IMR-90 (cell line): ENCODE results near the gene AGR3. TPM values are rescaled to one million over a fixed set of nuclear protein-coding genes. Genes with fewer than 3 reads are reported as not detected.

ENCODE experiments used
- ATAC-seq: fragments of 200-7000 bp; cut with Tn5 transposase; 2 replicates; pipeline ENCODE4 v1.9.1; 2020; ENCODE audit warnings: low read depth, mild to moderate bottlenecking, moderate library complexity
- BruUV-seq: library from RNA; stranded (reverse); fragments of 400-500 nt; replicated peaks from 2 replicates; lab custom pipeline; 2021; lab: Mats Ljungman, UMichigan
- CTCF ChIA-PET: fragments of 300-600 bp; formaldehyde crosslinking; extraction: SDS; loops from one replicate; lab custom pipeline; 2021; ENCODE audit warnings: antibody characterized with exemption; lab: Yijun Ruan, JAX
- POLR2A ChIA-PET: fragments of 300-600 bp; sonication (Branson Sonifier 250); formaldehyde crosslinking; loops from one replicate; lab custom pipeline; 2022; ENCODE audit warnings: antibody characterized with exemption; ENCODE audit not compliant: unreplicated experiment; lab: Charles Lee
- DNase-seq: peaks from one replicate; pipeline ENCODE4 v3.0.0; 2013
- H2AFZ ChIP-seq: replicated peaks from 2 replicates; pipeline ENCODE3; 2013; ENCODE audit warnings: low read length, mild to moderate bottlenecking; ENCODE audit not compliant: poor library complexity
- H2AK5ac ChIP-seq: 2 replicates; pipeline ENCODE4 v1.6.1; 2013; ENCODE audit warnings: low read depth, low read length, inconsistent platforms
- H2AK9ac ChIP-seq: replicated peaks from 2 replicates; pipeline ENCODE3; 2013; ENCODE audit warnings: mild to moderate bottlenecking, low read depth, low read length, moderate library complexity; ENCODE audit not compliant: poor library complexity
- H2BK120ac ChIP-seq: 2 replicates; pipeline ENCODE4 v1.6.1; 2013; ENCODE audit warnings: low read depth, low read length, inconsistent platforms
- H2BK15ac ChIP-seq: 3 replicates; pipeline ENCODE4 v1.6.1; 2013; ENCODE audit warnings: low read depth, low read length, inconsistent platforms
- H2BK20ac ChIP-seq: 2 replicates; pipeline ENCODE4 v1.6.1; 2013; ENCODE audit warnings: low read depth, mild to moderate bottlenecking, inconsistent platforms, low read length, moderate library complexity
- H2BK5ac ChIP-seq: 2 replicates; pipeline ENCODE4 v1.6.1; 2013; ENCODE audit warnings: mild to moderate bottlenecking, low read depth, low read length, inconsistent platforms; ENCODE audit not compliant: poor library complexity, severe bottlenecking
- H3K14ac ChIP-seq: replicated peaks from 2 replicates; pipeline ENCODE4 v1.6.1; 2013; ENCODE audit warnings: low read depth, low read length, inconsistent platforms
- H3K18ac ChIP-seq: 2 replicates; pipeline ENCODE4 v1.6.1; 2013; ENCODE audit warnings: low read depth, low read length, control low read depth
- H3K23ac ChIP-seq: 2 replicates; pipeline ENCODE4 v1.6.1; 2013; ENCODE audit warnings: low read depth, low read length, inconsistent platforms
- H3K27ac ChIP-seq: 2 replicates; pipeline ENCODE4 v1.5.1; 2013; ENCODE audit warnings: mild to moderate bottlenecking, control low read depth, low read length; ENCODE audit not compliant: insufficient read depth
- H3K27me3 ChIP-seq: 2 replicates; pipeline ENCODE4 v1.6.1; 2013; ENCODE audit warnings: low read length; ENCODE audit not compliant: control insufficient read depth, insufficient read depth
- H3K36me3 ChIP-seq: 2 replicates; pipeline ENCODE4 v1.6.1; 2013; ENCODE audit warnings: low read length, mixed read lengths; ENCODE audit not compliant: control insufficient read depth, insufficient read depth
- H3K4ac ChIP-seq: 2 replicates; pipeline ENCODE4 v1.6.1; 2013; ENCODE audit warnings: low read depth, low read length, inconsistent platforms
- H3K4me1 ChIP-seq: 2 replicates; pipeline ENCODE4 v1.6.1; 2013; ENCODE audit warnings: low read length, mixed read lengths; ENCODE audit not compliant: control insufficient read depth, insufficient read depth
- H3K4me2 ChIP-seq: 2 replicates; pipeline ENCODE4 v1.6.1; 2013; ENCODE audit warnings: low read depth, mild to moderate bottlenecking, control low read depth, low read length, moderate library complexity
- H3K4me3 ChIP-seq: 2 replicates; pipeline ENCODE4 v1.5.1; 2013; ENCODE audit warnings: low read depth, mild to moderate bottlenecking, control low read depth, low read length, moderate library complexity; ENCODE audit not compliant: insufficient read depth
- H3K56ac ChIP-seq: 2 replicates; pipeline ENCODE4 v1.6.1; 2013; ENCODE audit warnings: low read length, inconsistent platforms; ENCODE audit not compliant: insufficient read depth; ENCODE audit errors: extremely low read depth
- H3K79me1 ChIP-seq, 2 experiments: 2 replicates each; pipeline ENCODE4 v1.6.1; 2013; ENCODE audit warnings: low read length in 2 of 2, inconsistent platforms in 1 of 2, low read depth in 1 of 2
- H3K9ac ChIP-seq: 2 replicates; pipeline ENCODE4 v1.6.1; 2013; ENCODE audit warnings: low read depth, low read length, control low read depth
- H3K9me1 ChIP-seq: 2 replicates; pipeline ENCODE4 v1.6.1; 2013; ENCODE audit warnings: low read length, inconsistent platforms; ENCODE audit not compliant: insufficient read depth
- H3K9me3 ChIP-seq: 2 replicates; pipeline ENCODE4 v1.6.1; 2013; ENCODE audit warnings: low read length; ENCODE audit not compliant: control insufficient read depth, insufficient read depth
- H4K20me1 ChIP-seq: 2 replicates; pipeline ENCODE4 v1.6.1; 2013; ENCODE audit warnings: low read length, inconsistent platforms; ENCODE audit not compliant: insufficient read depth
- H4K5ac ChIP-seq: 2 replicates; pipeline ENCODE4 v1.6.1; 2013; ENCODE audit warnings: mild to moderate bottlenecking, low read depth, low read length, control low read depth
- H4K8ac ChIP-seq, 2 experiments: 2 replicates each; pipeline ENCODE4 v1.6.1; 2013; ENCODE audit warnings: low read depth in 2 of 2, low read length in 2 of 2, control low read depth in 1 of 2, inconsistent platforms in 1 of 2
- H4K91ac ChIP-seq: 2 replicates; pipeline ENCODE4 v1.6.1; 2013; ENCODE audit warnings: low read depth, low read length, inconsistent platforms; ENCODE audit not compliant: insufficient read depth
- BHLHE40 ChIP-seq: fragments of 150-350 bp; IDR thresholded peaks from 2 replicates; pipeline ENCODE4 v1.6.1; 2016; ENCODE audit warnings: mild to moderate bottlenecking, low read depth, low read length
- CEBPB ChIP-seq: IDR thresholded peaks from 2 replicates; pipeline ENCODE4 v1.6.1; 2012; ENCODE audit warnings: low read depth, low read length, improper control_type of control experiment
- CHD1 ChIP-seq: IDR thresholded peaks from 2 replicates; pipeline ENCODE4 v1.6.1; 2012; ENCODE audit warnings: low read depth, low read length, improper control_type of control experiment
- FOS ChIP-seq: fragments of 150-350 bp; IDR thresholded peaks from 2 replicates; pipeline ENCODE4 v1.6.1; 2016; ENCODE audit warnings: low read depth, low read length
- MAFK ChIP-seq: IDR thresholded peaks from 2 replicates; pipeline ENCODE4 v1.6.1; 2012; ENCODE audit warnings: low read depth, low read length, improper control_type of control experiment
- MAZ ChIP-seq: IDR thresholded peaks from 2 replicates; pipeline ENCODE4 v1.6.1; 2012; ENCODE audit warnings: low read depth, mild to moderate bottlenecking, low read length, improper control_type of control experiment, moderate library complexity, borderline replicate concordance
- MXI1 ChIP-seq: IDR thresholded peaks from 2 replicates; pipeline ENCODE4 v1.6.1; 2012; ENCODE audit warnings: low read depth, mild to moderate bottlenecking, low read length, moderate library complexity, borderline replicate concordance
- NFE2L2 ChIP-seq: fragments of 150-350 bp; IDR thresholded peaks from 2 replicates; pipeline ENCODE4 v1.6.1; 2016; ENCODE audit warnings: low read depth, mild to moderate bottlenecking, low read length
- POLR2A ChIP-seq: IDR thresholded peaks from 2 replicates; pipeline ENCODE4 v1.6.1; 2012; ENCODE audit warnings: mild to moderate bottlenecking, low read depth, low read length
- RAD21 ChIP-seq: IDR thresholded peaks from 2 replicates; pipeline ENCODE4 v1.6.1; 2012; ENCODE audit warnings: low read length, improper control_type of control experiment
- RCOR1 ChIP-seq: IDR thresholded peaks from 2 replicates; pipeline ENCODE4 v1.6.1; 2012; ENCODE audit warnings: mild to moderate bottlenecking, low read length, improper control_type of control experiment; ENCODE audit not compliant: insufficient replicate concordance
- RFX5 ChIP-seq: IDR thresholded peaks from 2 replicates; pipeline ENCODE4 v1.8.0; 2012; ENCODE audit warnings: low read depth, mild to moderate bottlenecking, low read length, moderate library complexity
- SMC3 ChIP-seq: fragments of 150-350 bp; IDR thresholded peaks from 2 replicates; pipeline ENCODE4 v1.6.1; 2016; ENCODE audit warnings: low read depth, mild to moderate bottlenecking, antibody characterized with exemption, low read length, moderate library complexity
- WGBS, 2 experiments: methylation state at CpG; one replicate each; pipeline versions ENCODE4 v1.1.5 to v1.1.7; 2013; ENCODE audit warnings: missing lambda C conversion rate in 2 of 2; ENCODE audit not compliant: insufficient read length in 1 of 2; ENCODE audit errors: extremely low coverage in 2 of 2; 5-methylcytosine and 5-hydroxymethylcytosine counted together
- dilution Hi-C: fragments of 300-500 bp; cut with HindIII; formaldehyde crosslinking; loops from one replicate; pipeline ENCODE4 v1.14.3; 2018; ENCODE audit warnings: low sequenced_read_pairs; ENCODE audit not compliant: unreplicated experiment
- in situ Hi-C: fragments of 300-500 bp; cut with MboI; formaldehyde crosslinking; loops from 3 replicates; pipeline ENCODE4 v1.14.3; 2019; ENCODE audit warnings: low sequenced_read_pairs, inconsistent platforms, mixed read lengths
- intact Hi-C: fragments of 100-400 bp; cut with micrococcal nuclease; formaldehyde crosslinking; loops from 2 replicates; pipeline ENCODE4 v1.10.0; 2022
- polyA plus RNA-seq, 3 experiments: library from polyadenylated mRNA; depleted of rRNA; stranded (reverse); fragments of >200 nt; gene quantifications; 2 replicates each; pipeline ENCODE4 v1.2.3, GENCODE V29; 2012; ENCODE audit warnings: low replicate concordance in 1 of 3
- total RNA-seq: library from RNA; depleted of rRNA; stranded (reverse); fragments of >200 nt; gene quantifications from 2 replicates; pipeline ENCODE4 v1.2.3, GENCODE V29; 2012
- TF ChIP-seq, protein P1 (sequence below): fragments of 150-350 bp; IDR thresholded peaks from 2 replicates; pipeline ENCODE4 v1.6.1; 2016; ENCODE audit warnings: low read depth, mild to moderate bottlenecking, low read length, moderate library complexity, borderline replicate concordance
- TF ChIP-seq, protein P2 (sequence below): conservative IDR thresholded peaks from 2 replicates; pipeline ENCODE4 v1.5.1; 2012; ENCODE audit warnings: mild to moderate bottlenecking, low read depth, low read length, improper control_type of control experiment
- TF ChIP-seq, protein P3 (sequence below): fragments of 150-350 bp; IDR thresholded peaks from 2 replicates; pipeline ENCODE4 v1.6.1; 2017; ENCODE audit warnings: mild to moderate bottlenecking, antibody characterized with exemption, low read length, low read depth

Gene AGR3
- total and polyA plus RNA-seq, 2 of the 4 experiments (the other 2 are of a cell fraction), result not detected

DNA sequence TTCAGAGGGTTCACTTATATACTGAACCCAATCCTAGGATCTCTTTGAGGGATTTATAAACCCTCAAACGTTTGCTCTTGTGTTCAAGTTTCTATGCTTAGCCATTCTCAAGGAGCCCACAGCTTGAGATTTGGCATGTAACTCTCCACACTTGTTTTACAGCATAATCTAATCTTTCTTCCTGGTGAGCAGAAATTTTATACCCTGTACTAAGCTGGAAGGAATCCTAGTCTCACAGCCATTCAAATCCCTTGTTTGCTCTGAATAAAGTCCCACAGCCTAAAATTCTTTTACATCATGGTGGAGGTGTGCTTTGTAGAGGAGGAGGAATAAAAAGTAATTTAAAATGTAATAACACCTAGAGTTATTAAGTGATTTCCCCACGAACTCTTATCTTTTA, 71.7 kb downstream of the AGR3 start:
- no peak for ATAC-seq
- no peak overlapping the region for H3K4ac ChIP-seq
- H3K9ac ChIP-seq, result no peak overlapping the region
- ChIA-PET POLR2A (no interaction called here), CTCF (no interaction called here)
- H3K23ac ChIP-seq, result no peak overlapping the region
- no peak overlapping the region for H3K4me2 ChIP-seq
- intact Hi-C loops, result no loop called here
- no peak overlapping the region for H2BK20ac ChIP-seq
- peaks cover under 1% of the 10 kb centered on the region for H3K4me1 ChIP-seq
- H2BK15ac ChIP-seq, result no peak overlapping the region
- H4K8ac ChIP-seq, result no peak overlapping the region
- in situ Hi-C loops, result no loop called here
- H3K9me1 ChIP-seq, result no peaks in the 10 kb centered on the region
- no peaks in the 10 kb centered on the region for H3K27me3 ChIP-seq
- H3K56ac ChIP-seq, result no peak overlapping the region
- H2AFZ ChIP-seq, result no peak overlapping the region
- no peaks in the 10 kb centered on the region for H4K20me1 ChIP-seq
- H3K79me1 ChIP-seq, result no peaks in the 10 kb centered on the region
- no peak overlapping the region for H3K4me3 ChIP-seq
- H2AK5ac ChIP-seq, result no peak overlapping the region
- H3K36me3 ChIP-seq, result no peaks in the 10 kb centered on the region
- H3K14ac ChIP-seq, result no peak overlapping the region
- H3K9me3 ChIP-seq, result no peaks in the 10 kb centered on the region
- no peak overlapping the region for H2BK120ac ChIP-seq
- no peak overlapping the region for H4K91ac ChIP-seq
- H3K18ac ChIP-seq, result no peak overlapping the region
- no peak overlapping the region for H2AK9ac ChIP-seq
- H3K27ac ChIP-seq, result no peak overlapping the region
- DNase-seq, result no peak
- H2BK5ac ChIP-seq, result no peak overlapping the region
- BruUV-seq, result no TSS peak
- H4K5ac ChIP-seq, result no peak overlapping the region
- no CpG with 5 or more reads among the region's 2 CpGs for WGBS, 2 experiments
- dilution Hi-C loops, result no loop called here
- TF ChIP-seq SMC3 (no peak), CEBPB (no peak), MAZ (no peak), RAD21 (no peak), POLR2A (no peak), FOS (no peak), CHD1 (no peak), NFE2L2 (no peak), RFX5 (no peak), MAFK (no peak), BHLHE40 (no peak), RCOR1 (no peak), MXI1 (no peak)
- TF ChIP-seq, protein P1, sequence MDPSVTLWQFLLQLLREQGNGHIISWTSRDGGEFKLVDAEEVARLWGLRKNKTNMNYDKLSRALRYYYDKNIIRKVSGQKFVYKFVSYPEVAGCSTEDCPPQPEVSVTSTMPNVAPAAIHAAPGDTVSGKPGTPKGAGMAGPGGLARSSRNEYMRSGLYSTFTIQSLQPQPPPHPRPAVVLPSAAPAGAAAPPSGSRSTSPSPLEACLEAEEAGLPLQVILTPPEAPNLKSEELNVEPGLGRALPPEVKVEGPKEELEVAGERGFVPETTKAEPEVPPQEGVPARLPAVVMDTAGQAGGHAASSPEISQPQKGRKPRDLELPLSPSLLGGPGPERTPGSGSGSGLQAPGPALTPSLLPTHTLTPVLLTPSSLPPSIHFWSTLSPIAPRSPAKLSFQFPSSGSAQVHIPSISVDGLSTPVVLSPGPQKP, result no peak
- TF ChIP-seq, protein P2, sequence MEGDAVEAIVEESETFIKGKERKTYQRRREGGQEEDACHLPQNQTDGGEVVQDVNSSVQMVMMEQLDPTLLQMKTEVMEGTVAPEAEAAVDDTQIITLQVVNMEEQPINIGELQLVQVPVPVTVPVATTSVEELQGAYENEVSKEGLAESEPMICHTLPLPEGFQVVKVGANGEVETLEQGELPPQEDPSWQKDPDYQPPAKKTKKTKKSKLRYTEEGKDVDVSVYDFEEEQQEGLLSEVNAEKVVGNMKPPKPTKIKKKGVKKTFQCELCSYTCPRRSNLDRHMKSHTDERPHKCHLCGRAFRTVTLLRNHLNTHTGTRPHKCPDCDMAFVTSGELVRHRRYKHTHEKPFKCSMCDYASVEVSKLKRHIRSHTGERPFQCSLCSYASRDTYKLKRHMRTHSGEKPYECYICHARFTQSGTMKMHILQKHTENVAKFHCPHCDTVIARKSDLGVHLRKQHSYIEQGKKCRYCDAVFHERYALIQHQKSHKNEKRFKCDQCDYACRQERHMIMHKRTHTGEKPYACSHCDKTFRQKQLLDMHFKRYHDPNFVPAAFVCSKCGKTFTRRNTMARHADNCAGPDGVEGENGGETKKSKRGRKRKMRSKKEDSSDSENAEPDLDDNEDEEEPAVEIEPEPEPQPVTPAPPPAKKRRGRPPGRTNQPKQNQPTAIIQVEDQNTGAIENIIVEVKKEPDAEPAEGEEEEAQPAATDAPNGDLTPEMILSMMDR, result no peak
- TF ChIP-seq, protein P3, sequence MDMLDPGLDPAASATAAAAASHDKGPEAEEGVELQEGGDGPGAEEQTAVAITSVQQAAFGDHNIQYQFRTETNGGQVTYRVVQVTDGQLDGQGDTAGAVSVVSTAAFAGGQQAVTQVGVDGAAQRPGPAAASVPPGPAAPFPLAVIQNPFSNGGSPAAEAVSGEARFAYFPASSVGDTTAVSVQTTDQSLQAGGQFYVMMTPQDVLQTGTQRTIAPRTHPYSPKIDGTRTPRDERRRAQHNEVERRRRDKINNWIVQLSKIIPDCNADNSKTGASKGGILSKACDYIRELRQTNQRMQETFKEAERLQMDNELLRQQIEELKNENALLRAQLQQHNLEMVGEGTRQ, result no peak
